Vagina (tissue), 2 donors: ENCODE measurements around the gene KIF7. TPM values are rescaled to one million over a fixed set of nuclear protein-coding genes. Genes with fewer than 3 reads are reported as not detected.
"Not testable (repeated sequence)": the region's sequence is repeated elsewhere in the genome, so short reads cannot be mapped to it uniquely, and the experiment has no call there.

Experiments
- DNase-seq, 2 donors: peaks; one replicate each; pipeline ENCODE4 v3.0.0-alpha.2; 2017; ENCODE audit errors: extremely low spot score in 2 of 2
- H3K27ac ChIP-seq: fragments of 200-600 bp; sonication (generic); one replicate; pipeline ENCODE4 v1.5.1; 2019
- H3K27me3 ChIP-seq: fragments of 200-600 bp; sonication (generic); one replicate; pipeline ENCODE4 v1.5.1; 2019
- H3K36me3 ChIP-seq, 2 donors: fragments of 200-600 bp; sonication (generic); one replicate each; pipeline ENCODE4 v1.5.1; 2017 to 2019
- H3K4me1 ChIP-seq: fragments of 200-600 bp; sonication (generic); one replicate; pipeline ENCODE4 v1.5.1; 2019
- H3K4me3 ChIP-seq, 2 donors: fragments of 200-600 bp; sonication (generic); 1 replicate in 1 of 2; 2 replicates in 1 of 2; pipeline ENCODE4 v1.5.1; 2016 to 2019
- H3K9me3 ChIP-seq: fragments of 200-600 bp; sonication (generic); one replicate; pipeline ENCODE4 v1.5.1; 2019
- POLR2A ChIP-seq, 2 donors: fragments of 450-650 bp; IDR thresholded peaks; one replicate each; pipeline ENCODE4 v1.6.1; 2017; ENCODE audit warnings: antibody characterized with exemption in 2 of 2, mild to moderate bottlenecking in 2 of 2, moderate library complexity in 2 of 2
- POLR2AphosphoS5 ChIP-seq, 2 donors: sonication (generic); formaldehyde crosslinking; IDR thresholded peaks; one replicate each; pipeline ENCODE4 v1.9.0; 2017; ENCODE audit warnings: antibody characterized with exemption in 2 of 2, mild to moderate bottlenecking in 2 of 2, low read depth in 1 of 2; ENCODE audit not compliant: insufficient read depth in 1 of 2
- intact Hi-C: fragments of 100-400 bp; cut with DNase I; formaldehyde crosslinking; loops from one replicate; pipeline ENCODE4 v1.15.1; 2023
- total RNA-seq: library from RNA; depleted of rRNA; stranded (reverse); fragments of >200 nt; gene quantifications from one replicate; pipeline ENCODE4 v1.2.3, GENCODE V29; 2016
- TF ChIP-seq, protein P1 (sequence below), 3 experiments: fragments of 450-650 bp in 2 of 3; fragments of 200-600 bp in 1 of 3; sonication (generic) in 1 of 3; IDR thresholded peaks; one replicate each; pipeline ENCODE4 v1.5.1; 2017 to 2019; ENCODE audit warnings: antibody characterized with exemption in 3 of 3, mild to moderate bottlenecking in 2 of 3, moderate library complexity in 2 of 3

The KIF7 gene
- total RNA-seq, 1 donor from 2014 or later: 7.9 TPM

DNA sequence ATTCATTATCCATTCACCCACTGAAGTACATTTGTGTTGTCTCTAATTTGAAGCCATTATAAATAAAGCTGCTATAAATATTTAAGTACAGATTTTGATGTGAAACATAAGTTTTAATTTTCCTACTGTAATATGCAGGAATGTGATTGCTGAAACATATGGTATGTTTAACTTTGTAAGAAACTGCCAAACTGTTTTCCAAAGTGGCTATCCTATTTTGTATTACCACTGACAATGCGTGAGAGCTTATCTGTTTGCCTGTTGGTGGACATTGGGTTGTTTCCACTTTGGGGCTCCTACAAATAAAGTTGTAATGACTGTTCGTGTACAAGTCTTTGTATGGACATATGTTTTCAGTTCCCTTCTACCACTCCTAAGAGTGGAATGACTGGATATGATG, 37.8 kb upstream of the KIF7 start:
- H3K9me3 ChIP-seq: no peaks in the 10 kb centered on the region
- H3K27me3 ChIP-seq: no peaks in the 10 kb centered on the region
- no peak for DNase-seq
- TF ChIP-seq POLR2AphosphoS5 (IDR thresholded peaks at IDR 0.05; ENCODE audit: insufficient read depth in 1 of 2, low read depth in 1 of 2) (no peak), POLR2A (IDR thresholded peaks at IDR 0.05) (no peak)
- TF ChIP-seq, protein P1, sequence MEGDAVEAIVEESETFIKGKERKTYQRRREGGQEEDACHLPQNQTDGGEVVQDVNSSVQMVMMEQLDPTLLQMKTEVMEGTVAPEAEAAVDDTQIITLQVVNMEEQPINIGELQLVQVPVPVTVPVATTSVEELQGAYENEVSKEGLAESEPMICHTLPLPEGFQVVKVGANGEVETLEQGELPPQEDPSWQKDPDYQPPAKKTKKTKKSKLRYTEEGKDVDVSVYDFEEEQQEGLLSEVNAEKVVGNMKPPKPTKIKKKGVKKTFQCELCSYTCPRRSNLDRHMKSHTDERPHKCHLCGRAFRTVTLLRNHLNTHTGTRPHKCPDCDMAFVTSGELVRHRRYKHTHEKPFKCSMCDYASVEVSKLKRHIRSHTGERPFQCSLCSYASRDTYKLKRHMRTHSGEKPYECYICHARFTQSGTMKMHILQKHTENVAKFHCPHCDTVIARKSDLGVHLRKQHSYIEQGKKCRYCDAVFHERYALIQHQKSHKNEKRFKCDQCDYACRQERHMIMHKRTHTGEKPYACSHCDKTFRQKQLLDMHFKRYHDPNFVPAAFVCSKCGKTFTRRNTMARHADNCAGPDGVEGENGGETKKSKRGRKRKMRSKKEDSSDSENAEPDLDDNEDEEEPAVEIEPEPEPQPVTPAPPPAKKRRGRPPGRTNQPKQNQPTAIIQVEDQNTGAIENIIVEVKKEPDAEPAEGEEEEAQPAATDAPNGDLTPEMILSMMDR (IDR thresholded peaks at IDR 0.05): no peak
- no peak overlapping the region for H3K27ac ChIP-seq
- H3K36me3 ChIP-seq: no peaks in the 10 kb centered on the region
- intact Hi-C loops: no loop called here
- H3K4me1 ChIP-seq: peaks cover 12% of the 10 kb centered on the region
- no peak overlapping the region for H3K4me3 ChIP-seq

DNA sequence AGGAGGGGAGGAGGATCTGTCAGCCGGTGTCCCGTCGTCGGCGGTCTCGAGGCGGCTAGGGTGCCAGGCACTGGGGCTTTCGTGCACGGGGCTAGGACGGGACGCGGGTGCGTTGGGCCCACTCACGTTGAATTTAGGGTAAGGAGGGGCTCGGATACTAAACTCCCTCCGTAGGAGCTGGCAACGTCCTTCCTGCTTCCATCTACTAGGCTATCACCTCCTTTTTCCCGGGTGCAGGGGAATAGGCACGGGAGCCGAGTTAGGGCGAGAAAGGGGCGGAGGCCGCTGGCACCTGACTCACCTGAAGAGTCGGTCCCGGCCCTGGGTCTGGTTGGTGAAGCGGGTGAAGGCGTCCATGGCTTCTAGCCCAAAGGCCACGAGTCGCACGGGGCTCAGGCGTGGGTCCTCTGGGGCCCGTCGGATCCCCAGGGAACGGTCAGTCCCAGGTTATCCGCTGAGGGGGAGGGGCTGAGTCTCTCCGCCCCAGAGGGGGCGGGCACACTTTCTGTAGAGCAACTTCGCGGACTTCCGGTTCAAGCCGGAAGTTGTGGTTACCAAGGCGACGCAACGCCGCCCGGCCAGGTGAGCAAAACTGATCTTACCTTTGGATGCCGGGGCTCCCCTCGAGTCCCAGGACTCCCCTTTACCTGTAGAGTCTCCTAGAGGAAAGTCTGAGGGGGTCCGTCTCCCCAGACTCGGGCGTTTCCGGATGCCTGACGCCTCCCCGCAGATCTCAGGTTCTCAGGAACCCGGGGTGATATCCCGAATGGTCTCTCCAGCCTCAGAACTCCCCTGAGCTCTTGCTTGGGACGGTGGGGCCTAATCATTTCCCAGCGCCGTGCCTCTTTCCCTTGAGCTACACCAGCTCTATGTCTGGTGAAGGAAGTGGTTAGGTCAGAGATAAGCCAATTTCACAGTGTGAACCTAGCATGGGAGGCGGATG, 35.3 kb upstream of the KIF7 start, which contains the start of the genes PEX11A and WDR93:
Gene PEX11A (minus strand): TSS at position 479 of the 943 bp plus-strand sequence. CDS start 122 bp downstream, at position 357.
Gene WDR93 (plus strand): TSS at position 536 of the 943 bp plus-strand sequence. CDS start 10,936 bp downstream, outside the sequence.
- peak within 1 kb of the TSS; percentile 73 for H3K27ac ChIP-seq
- no peaks in the 10 kb centered on the region for H3K9me3 ChIP-seq
- peak in 1 of 2 donors; percentile 82 for TF ChIP-seq POLR2AphosphoS5 (IDR thresholded peaks at IDR 0.05; ENCODE audit: insufficient read depth in 1 of 2, low read depth in 1 of 2)
- TF ChIP-seq, protein P1 (IDR thresholded peaks at IDR 0.05): no peak
- TF ChIP-seq POLR2A (IDR thresholded peaks at IDR 0.05): peak in 1 of 2 donors; percentile 9
- H3K4me1 ChIP-seq: peaks cover 12% of the 10 kb centered on the region
- DNase-seq: peak in 1 of 2 donors; percentile 87
- H3K27me3 ChIP-seq: no peaks in the 10 kb centered on the region
- intact Hi-C loops: no loop called here
- H3K4me3 ChIP-seq: peak within 1 kb of the TSS; percentile 92 to 96
- no peaks in the 10 kb centered on the region for H3K36me3 ChIP-seq

DNA sequence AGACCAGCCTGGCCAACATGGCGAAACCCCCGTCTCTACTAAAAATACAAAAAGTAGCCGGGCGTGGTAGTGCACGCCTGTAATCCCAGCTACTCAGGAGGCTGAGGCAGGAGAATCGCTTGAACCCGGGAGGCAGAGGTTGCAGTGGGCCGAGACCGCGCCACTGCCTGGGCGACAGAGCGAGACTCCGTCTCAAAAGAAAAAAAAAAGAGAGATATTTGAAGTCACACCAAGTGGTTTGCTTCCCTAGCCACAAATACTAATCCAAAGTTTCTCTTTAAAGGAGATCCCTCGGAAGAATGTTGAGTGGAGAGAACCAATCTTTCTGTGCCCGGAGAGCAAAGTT, 34.6 kb upstream of the KIF7 start:
- peak overlapping the region; percentile 73 for H3K27ac ChIP-seq
- intact Hi-C loops, H3K9me3 ChIP-seq, DNase-seq, H3K27me3 ChIP-seq, H3K36me3 ChIP-seq: not testable (repeated sequence)
- peaks cover 12% of the 10 kb centered on the region for H3K4me1 ChIP-seq
- H3K4me3 ChIP-seq: peak overlapping the region; percentile 92 to 96

DNA sequence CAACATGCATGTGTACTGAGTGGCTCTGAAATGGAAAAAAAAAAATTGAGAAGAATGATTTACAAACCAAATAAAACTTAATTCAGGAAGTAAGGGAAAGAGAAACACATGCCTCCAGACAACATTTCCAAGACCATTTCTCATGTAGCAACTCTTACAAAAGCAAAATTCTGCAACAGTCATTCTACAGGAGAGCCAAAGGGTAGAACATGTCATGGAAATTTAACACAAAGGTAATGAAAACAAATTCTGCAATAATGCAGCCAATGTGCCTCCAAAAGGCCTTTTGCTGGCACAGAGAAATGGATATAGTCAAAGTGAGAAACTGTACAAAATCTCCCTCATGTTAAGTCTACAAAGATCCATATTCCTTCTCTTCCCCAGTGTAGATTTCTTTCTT, 31.3 kb upstream of the KIF7 start:
- Histone ChIP-seq H3K36me3 (no peaks in the 10 kb centered on the region), H3K9me3 (no peaks in the 10 kb centered on the region), H3K27me3 (no peaks in the 10 kb centered on the region), H3K27ac (no peak overlapping the region), H3K4me3 (no peak overlapping the region), H3K4me1 (peaks cover 12% of the 10 kb centered on the region)
- DNase-seq: no peak
- intact Hi-C loops: no loop called here
- no peak for TF ChIP-seq POLR2AphosphoS5 (IDR thresholded peaks at IDR 0.05; ENCODE audit: insufficient read depth in 1 of 2, low read depth in 1 of 2)
- no peak for TF ChIP-seq POLR2A (IDR thresholded peaks at IDR 0.05)
- TF ChIP-seq, protein P1 (IDR thresholded peaks at IDR 0.05): no peak

DNA sequence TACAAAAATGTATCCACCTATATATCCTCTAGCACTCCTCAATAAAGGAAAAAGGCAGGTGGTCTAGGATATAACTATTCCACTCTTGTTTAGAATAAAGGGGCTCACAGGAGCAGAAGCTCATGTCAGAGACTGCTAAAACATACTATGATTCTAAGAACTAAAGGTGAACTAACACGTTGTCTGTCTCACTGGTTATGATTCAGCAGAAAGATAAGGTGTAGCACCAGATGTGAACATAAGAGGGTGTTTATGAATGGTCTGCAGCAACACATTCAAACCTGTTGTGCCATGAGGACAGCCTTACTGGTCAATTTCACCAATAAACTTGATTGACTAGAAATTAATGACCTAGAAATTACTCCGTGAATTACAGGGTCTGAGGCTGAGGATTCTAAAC, 30.7 kb upstream of the KIF7 start:
- H3K4me3 ChIP-seq: no peak overlapping the region
- no peaks in the 10 kb centered on the region for H3K36me3 ChIP-seq
- no peak for DNase-seq
- TF ChIP-seq POLR2A (IDR thresholded peaks at IDR 0.05): no peak
- TF ChIP-seq, protein P1 (IDR thresholded peaks at IDR 0.05): no peak
- no peak for TF ChIP-seq POLR2AphosphoS5 (IDR thresholded peaks at IDR 0.05; ENCODE audit: insufficient read depth in 1 of 2, low read depth in 1 of 2)
- no peak overlapping the region for H3K27ac ChIP-seq
- intact Hi-C loops: no loop called here
- H3K9me3 ChIP-seq: no peaks in the 10 kb centered on the region
- peaks cover 17% of the 10 kb centered on the region for H3K4me1 ChIP-seq
- no peaks in the 10 kb centered on the region for H3K27me3 ChIP-seq
